Heart left ventricle (tissue), 16 donors: ENCODE data around the gene RGS6. TPM values are rescaled to one million over a fixed set of nuclear protein-coding genes. Genes with fewer than 3 reads are reported as not detected.

Experiments
- ATAC-seq, 4 donors: fragments of 200-7000 bp; cut with Tn5 transposase; one replicate each; pipeline ENCODE4 v1.9.1; 2020 to 2022; ENCODE audit warnings: moderate library complexity in 4 of 4, mild to moderate bottlenecking in 3 of 4, moderate number of reproducible peaks in 1 of 4
- DNase-seq, 5 donors: peaks; one replicate each; pipeline ENCODE4 v3.0.0-alpha.2; 2020
- H3K27ac ChIP-seq, 12 donors: fragments of 200-600 bp; sonication (generic) in 4 of 12; one replicate each; pipeline versions ENCODE4 v1.5.0 to v1.8.0; 2016 to 2022; ENCODE audit warnings: mild to moderate bottlenecking in 2 of 12
- H3K27me3 ChIP-seq, 9 donors: fragments of 200-600 bp; sonication (generic) in 2 of 9; one replicate each; pipeline versions ENCODE4 v1.5.1 to v1.8.0; 2016 to 2022; ENCODE audit warnings: mild to moderate bottlenecking in 3 of 9
- H3K36me3 ChIP-seq, 9 donors: fragments of 200-600 bp; sonication (generic) in 2 of 9; one replicate each; pipeline versions ENCODE4 v1.5.0 to v1.8.0; 2018 to 2022; ENCODE audit warnings: mild to moderate bottlenecking in 2 of 9
- H3K4me1 ChIP-seq, 12 donors: fragments of 200-600 bp; sonication (generic) in 4 of 12; one replicate each; pipeline versions ENCODE4 v1.5.0 to v1.8.0; 2016 to 2022; ENCODE audit warnings: mild to moderate bottlenecking in 3 of 12
- H3K4me3 ChIP-seq, 12 donors: fragments of 200-600 bp; sonication (generic) in 4 of 12; one replicate each; pipeline versions ENCODE4 v1.5.0 to v1.8.0; 2017 to 2022; ENCODE audit warnings: mild to moderate bottlenecking in 9 of 12, moderate library complexity in 4 of 12
- H3K9me3 ChIP-seq, 12 donors: fragments of 200-600 bp; sonication (generic) in 4 of 12; one replicate each; pipeline versions ENCODE4 v1.5.0 to v1.8.0; 2016 to 2022; ENCODE audit warnings: mild to moderate bottlenecking in 1 of 12
- POLR2A ChIP-seq, 2 donors: fragments of 450-650 bp; IDR thresholded peaks; one replicate each; pipeline ENCODE4 v1.6.1; 2017; ENCODE audit warnings: antibody characterized with exemption in 2 of 2, mild to moderate bottlenecking in 2 of 2, moderate library complexity in 2 of 2
- WGBS, 4 donors: extraction: QIAGEN DNeasy Blood & Tissue Kit in 2 of 4; methylation state at CpG; one replicate each; pipeline versions ENCODE4 v1.1.5 to v1.1.7; 2013 to 2018; 5-methylcytosine and 5-hydroxymethylcytosine counted together
- intact Hi-C, 10 donors: fragments of 100-400 bp; cut with DNase I; formaldehyde crosslinking; loops; one replicate each; pipeline versions ENCODE4 v1.11.1 to v1.14.2; 2022
- polyA plus RNA-seq, 2 donors: library from polyadenylated mRNA; stranded (reverse); fragments of 200-250 nt; gene quantifications; one replicate each; pipeline ENCODE4 v1.2.3, GENCODE V29; 2013
- total RNA-seq, 9 donors: library from RNA; depleted of rRNA in 2 of 9; stranded (reverse); fragments of >200 nt in 2 of 9; fragmentation: NEBNext Ultra II Directional in 3 of 9; extraction: Animal tissue kit (Norgen Biotek cat#: 25700) in 3 of 9; gene quantifications; one replicate each; pipeline versions ENCODE4 v1.1.0 to v1.2.4, GENCODE V29; 2016 to 2023
- TF ChIP-seq, protein P1 (sequence below), 12 donors: fragments of 200-600 bp; sonication (generic) in 4 of 12; IDR thresholded peaks; one replicate each; pipeline versions ENCODE4 v1.5.0 to v1.8.0; 2018 to 2022; ENCODE audit warnings: antibody characterized with exemption in 12 of 12, mild to moderate bottlenecking in 5 of 12
- donor health status: ischemic (EF 13 %, LVEDD 7.1; RV severe dilation, severe dysfunction).
- donor health status: healthy with polysubstance abuse.
- donor health status: DM: no; HTN: yes; CAD: no.
- donor health status: DM: no; HTN: no; CAD: no.
- donor health status: ischemic (EF 25% LVEDD 6.9; RV normal size, moderate dysfunction).
- donor health status: ischemic (EF 25% LVEDD 5.7; RV mildly dilated, moderate dysfunction).
- donor health status: healthy.
- donor health status: DM: yes; HTN: yes; CAD: no.
- donor health status: ischemic (EF 35%, LVEDD 5.7; RV mildly dilated, moderate dysfunction).
- donor health status: nonischemic (EF 11% LVEDD 7.7; RV severe dilation, severe dysfunction).
- donor health status: DM: yes; HTN: yes; CAD: no.
- donor health status: PGD.
- donor health status: ischemic (EF 29% LVEDD 5.4; RV normal size, mild dysfunction).
- donor health status: nonischemic (EF 23%, LVEDD 6.1; RV moderate dilation, normal function).

Gene RGS6
- total and polyA plus RNA-seq, 11 donors = 1.3 to 25.4 (median 15.1) TPM

DNA sequence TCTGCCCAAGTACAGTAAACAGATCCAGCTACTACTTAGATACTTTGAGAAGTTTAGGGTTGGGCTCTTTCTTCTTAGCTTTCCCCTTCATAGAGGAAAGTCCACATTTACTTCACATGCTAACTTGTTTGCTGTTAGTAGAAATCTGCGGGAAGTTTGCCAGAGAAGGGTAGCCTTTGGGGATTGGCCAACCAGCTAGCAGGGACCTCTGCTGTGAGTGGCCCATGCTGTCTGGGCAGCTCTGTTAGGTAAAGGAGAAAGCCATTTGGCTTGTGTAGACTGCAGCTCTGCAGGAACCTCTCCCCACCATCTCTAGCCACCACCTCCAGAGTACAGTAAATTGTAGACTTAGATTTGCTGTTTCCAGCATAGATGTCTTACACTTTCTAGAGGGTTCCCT is 193.9 kb downstream of the RGS6 start:
- no peaks in the 10 kb centered on the region for H3K27me3 ChIP-seq
- intact Hi-C loops = no loop called here
- H3K4me1 ChIP-seq = peaks cover 0 to 6% (median 0%) of the 10 kb centered on the region in 12 donors
- no peaks in the 10 kb centered on the region for H3K36me3 ChIP-seq
- 85 to 96% (median 94%) methylated on average over 1 of the region's 1 CpG for WGBS, 4 donors
- no peak for TF ChIP-seq POLR2A (IDR thresholded peaks at IDR 0.05)
- TF ChIP-seq, protein P1, sequence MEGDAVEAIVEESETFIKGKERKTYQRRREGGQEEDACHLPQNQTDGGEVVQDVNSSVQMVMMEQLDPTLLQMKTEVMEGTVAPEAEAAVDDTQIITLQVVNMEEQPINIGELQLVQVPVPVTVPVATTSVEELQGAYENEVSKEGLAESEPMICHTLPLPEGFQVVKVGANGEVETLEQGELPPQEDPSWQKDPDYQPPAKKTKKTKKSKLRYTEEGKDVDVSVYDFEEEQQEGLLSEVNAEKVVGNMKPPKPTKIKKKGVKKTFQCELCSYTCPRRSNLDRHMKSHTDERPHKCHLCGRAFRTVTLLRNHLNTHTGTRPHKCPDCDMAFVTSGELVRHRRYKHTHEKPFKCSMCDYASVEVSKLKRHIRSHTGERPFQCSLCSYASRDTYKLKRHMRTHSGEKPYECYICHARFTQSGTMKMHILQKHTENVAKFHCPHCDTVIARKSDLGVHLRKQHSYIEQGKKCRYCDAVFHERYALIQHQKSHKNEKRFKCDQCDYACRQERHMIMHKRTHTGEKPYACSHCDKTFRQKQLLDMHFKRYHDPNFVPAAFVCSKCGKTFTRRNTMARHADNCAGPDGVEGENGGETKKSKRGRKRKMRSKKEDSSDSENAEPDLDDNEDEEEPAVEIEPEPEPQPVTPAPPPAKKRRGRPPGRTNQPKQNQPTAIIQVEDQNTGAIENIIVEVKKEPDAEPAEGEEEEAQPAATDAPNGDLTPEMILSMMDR (IDR thresholded peaks at IDR 0.05) = no peak
- no peak overlapping the region for H3K27ac ChIP-seq
- no peaks in the 10 kb centered on the region for H3K9me3 ChIP-seq
- no peak for DNase-seq
- no peak for ATAC-seq
- H3K4me3 ChIP-seq = no peak overlapping the region

DNA sequence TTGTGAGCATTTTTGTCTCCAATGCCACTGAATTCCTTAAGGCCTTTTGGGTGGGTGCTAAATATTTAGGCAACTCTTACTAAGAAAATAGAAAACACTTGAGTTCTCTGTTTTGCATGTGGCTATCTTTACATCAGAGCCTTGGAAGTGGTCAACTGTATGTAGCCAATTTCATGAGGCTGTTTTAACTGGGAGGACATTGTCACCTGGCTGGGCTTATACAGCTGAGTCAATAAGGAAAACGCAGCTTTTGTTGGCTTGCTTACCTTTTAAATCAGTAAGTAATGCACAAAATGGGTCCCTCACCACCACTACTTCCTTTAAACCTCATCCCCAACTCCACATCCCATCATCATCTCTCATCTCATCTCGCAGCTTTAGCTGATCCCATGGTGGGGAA is 194.3 kb downstream of the RGS6 start:
- intact Hi-C loops = no loop called here
- no peak overlapping the region for H3K4me3 ChIP-seq
- no peaks in the 10 kb centered on the region for H3K27me3 ChIP-seq
- 91 to 95% (median 94%) methylated on average over 2 of the region's 2 CpGs for WGBS, 4 donors
- no peaks in the 10 kb centered on the region for H3K36me3 ChIP-seq
- TF ChIP-seq, protein P1 (IDR thresholded peaks at IDR 0.05) = no peak
- TF ChIP-seq POLR2A (IDR thresholded peaks at IDR 0.05) = no peak
- no peak for ATAC-seq
- DNase-seq = no peak
- no peak overlapping the region for H3K27ac ChIP-seq
- H3K9me3 ChIP-seq = no peaks in the 10 kb centered on the region
- peaks cover 0 to 6% (median 0%) of the 10 kb centered on the region in 12 donors for H3K4me1 ChIP-seq

DNA sequence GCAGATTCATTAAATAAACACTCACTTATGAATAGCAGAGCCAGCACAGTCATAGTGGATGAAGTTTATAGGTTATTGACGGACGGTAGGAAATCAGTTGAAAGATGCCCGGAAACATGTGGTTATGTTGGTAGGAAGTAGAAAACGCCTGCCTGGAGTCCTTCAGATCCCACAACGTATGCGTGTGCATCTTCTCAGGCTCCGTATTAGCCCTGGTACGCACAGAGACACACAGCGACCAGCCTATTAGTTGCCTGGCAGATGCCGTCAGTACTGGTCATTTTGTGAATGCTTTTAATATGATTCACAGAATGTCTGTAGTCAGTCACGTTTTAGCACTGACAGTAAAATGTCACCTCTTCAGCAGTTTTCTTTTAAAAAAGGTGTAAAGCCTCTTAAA is 196.4 kb downstream of the RGS6 start:
- TF ChIP-seq POLR2A (IDR thresholded peaks at IDR 0.05) = no peak
- TF ChIP-seq, protein P1 (IDR thresholded peaks at IDR 0.05) = no peak
- WGBS, 4 donors = 74 to 76% (median 75%) methylated on average over 11 of the region's 11 CpGs
- H3K27ac ChIP-seq = no peak overlapping the region

DNA sequence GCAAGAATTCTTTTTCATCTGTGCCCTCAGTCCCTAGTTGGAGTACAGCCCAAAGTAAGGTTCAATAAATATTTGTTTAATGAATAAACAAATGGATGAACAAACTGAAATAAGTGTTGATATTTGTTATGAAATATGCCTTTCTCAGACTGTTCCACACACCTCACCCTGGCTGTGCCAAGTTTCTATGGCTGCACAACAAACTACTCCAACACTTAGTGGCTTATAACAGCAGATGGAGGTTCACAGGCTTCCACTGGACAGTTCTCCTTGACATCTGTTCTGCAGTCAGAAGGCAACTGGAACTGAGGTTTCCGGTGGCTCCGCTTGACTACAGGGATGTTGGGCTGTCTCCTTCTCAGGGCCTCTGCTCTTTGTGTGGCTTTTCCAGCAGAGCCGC is 197.1 kb downstream of the RGS6 start:
- ATAC-seq (peak; percentile 47 to 76 (median 65)), DNase-seq (no peak)
- Histone ChIP-seq H3K4me1 (peaks cover 0 to 5% (median 0%) of the 10 kb centered on the region in 12 donors), H3K9me3 (no peaks in the 10 kb centered on the region), H3K36me3 (no peaks in the 10 kb centered on the region), H3K27me3 (no peaks in the 10 kb centered on the region), H3K4me3 (no peak overlapping the region), H3K27ac (no peak overlapping the region)
- TF ChIP-seq, protein P1 (IDR thresholded peaks at IDR 0.05) = no peak
- no peak for TF ChIP-seq POLR2A (IDR thresholded peaks at IDR 0.05)
- intact Hi-C loops = no loop called here
- WGBS, 4 donors = 89 to 96% (median 93%) methylated on average over 3 of the region's 3 CpGs

More for the DNA sequence above, 196.4 kb downstream of the RGS6 start:
- Histone ChIP-seq H3K27me3 (no peaks in the 10 kb centered on the region), H3K9me3 (no peaks in the 10 kb centered on the region), H3K36me3 (no peaks in the 10 kb centered on the region), H3K4me3 (no peak overlapping the region), H3K4me1 (peaks cover 0 to 6% (median 0%) of the 10 kb centered on the region in 12 donors)
- ATAC-seq (no peak), DNase-seq (no peak)
- intact Hi-C loops = no loop called here
